Stimulated activated CD4-positive, alpha-beta T cell treated with anti-CD3 and anti-CD28 coated beads, Interleukin-15, amount 100 ng/mL, for 48 hours (primary cell): ENCODE data around the gene CDPF1.
A peak's percentile ranks its signal among the peaks of the same experiment; 100 is the strongest.

Experiments
- DNase-seq, 2 donors: peaks; one replicate each; pipeline ENCODE4 v3.0.0-alpha.2; 2020; ENCODE audit warnings: low read depth in 2 of 2

CDPF1 gene, protein sequence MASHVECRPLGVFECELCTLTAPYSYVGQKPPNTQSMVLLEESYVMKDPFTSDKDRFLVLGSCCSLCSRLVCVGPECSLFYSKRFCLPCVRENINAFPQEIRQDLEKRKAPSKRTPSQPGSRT

GRCh38 chr22:46250035-46250782, at the start of gene CDPF1:
Gene CDPF1, minus strand, starts transcription at chr22:46250293. Its CDS starts 2,009 bp downstream, at chr22:46248284.
- DNase-seq = peak; percentile 78 to 89

DNA sequence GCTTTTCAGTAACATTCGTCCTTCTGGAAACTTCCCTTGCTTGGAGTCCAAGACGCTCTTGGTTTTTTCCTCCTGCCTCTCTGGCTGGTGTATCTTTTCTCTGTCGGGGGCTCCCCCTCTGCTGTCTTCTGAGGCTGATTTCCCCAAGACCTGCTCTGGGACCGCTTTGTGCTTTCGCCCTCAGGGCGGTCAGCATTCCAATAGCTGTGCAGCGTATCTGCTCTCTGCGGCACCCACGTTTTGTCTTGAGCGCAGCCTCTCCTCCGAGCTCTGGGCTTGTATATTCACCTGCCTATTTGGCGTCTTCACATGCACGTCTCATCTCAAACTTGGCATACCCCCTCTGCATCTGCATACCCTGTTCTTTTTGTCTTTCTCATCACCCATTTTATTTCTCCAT, 49.0 kb upstream of the CDPF1 start:
- no peak for DNase-seq

DNA sequence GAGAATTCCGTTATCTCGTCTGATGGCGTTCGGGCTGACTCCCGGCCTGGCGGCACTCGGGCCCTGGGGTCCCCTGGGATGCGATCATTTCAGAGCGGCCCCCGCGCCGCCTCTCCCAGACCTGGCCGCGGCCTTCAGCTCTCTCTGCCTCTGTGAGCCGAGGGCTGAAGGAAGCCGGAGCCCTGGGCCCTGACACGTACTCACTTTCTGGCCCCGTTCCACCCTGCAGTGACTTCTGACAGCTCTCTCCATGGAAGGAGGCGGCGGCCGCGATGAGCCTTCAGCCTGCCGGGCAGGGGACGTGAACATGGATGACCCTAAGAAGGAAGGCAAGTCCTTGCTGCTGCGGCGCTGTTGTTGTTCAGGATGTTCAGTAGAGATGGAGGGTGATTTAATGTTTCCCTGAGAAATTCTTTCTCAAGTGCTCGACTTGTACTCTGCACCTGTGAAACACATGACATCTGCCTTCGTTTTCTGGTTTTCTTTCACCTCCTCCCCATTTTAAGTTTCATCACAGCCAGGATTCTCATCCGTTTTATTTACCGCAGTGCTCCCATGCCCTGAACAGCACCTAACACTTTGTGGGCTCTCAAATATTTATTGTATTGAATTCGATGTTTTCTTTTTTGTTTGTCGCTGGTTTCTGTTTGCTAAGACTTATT, 47.2 kb upstream of the CDPF1 start:
- DNase-seq = no peak

DNA sequence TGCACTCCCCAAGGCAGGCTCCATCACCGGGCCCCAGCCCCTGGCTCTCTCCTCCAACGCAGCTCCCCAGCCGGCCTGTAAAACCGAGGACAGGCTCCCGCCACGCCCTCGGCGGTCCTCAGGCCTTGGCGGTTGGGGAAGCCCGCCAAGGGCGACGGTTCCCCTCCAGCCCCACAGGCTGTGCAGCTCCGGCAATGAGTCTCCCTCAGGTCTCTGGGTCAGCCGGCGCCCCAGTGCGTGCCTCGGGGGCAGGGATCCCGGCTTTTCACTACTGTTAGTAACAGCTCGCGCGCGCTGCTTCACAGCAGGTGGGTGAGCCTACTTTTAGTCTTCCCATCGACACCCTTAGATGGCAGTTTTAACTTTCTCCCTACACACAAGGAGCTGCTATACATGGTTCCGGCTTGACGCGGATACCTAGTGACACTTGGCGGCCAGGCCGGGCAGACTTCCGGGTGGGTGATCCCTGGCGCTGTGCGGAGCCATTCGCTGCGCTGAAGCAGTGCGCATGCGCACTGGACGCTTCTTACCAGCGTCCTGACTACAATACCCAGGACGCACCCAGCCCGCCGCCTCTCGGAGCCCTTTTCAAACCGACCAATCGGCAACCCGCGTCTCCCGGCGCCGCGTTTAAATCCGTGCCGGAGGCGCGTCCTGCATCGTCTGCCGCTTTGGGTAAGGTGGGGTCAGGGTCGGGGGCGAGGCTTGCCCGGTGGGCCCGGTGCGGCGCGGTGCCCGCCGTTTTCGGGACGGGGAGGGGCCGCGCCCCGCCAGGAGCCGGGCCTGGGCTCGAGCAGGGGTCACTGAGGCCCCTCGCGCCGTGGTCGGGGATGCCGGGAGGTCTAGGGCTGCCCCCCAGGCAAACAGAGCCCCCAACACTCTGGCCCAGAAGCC, 46.4 kb upstream of the CDPF1 start, which contains the start of gene GTSE1:
Gene GTSE1 (plus strand): TSS at position 614 of the 894 bp plus-strand sequence. CDS start 531 bp downstream, outside the sequence.
- DNase-seq = peak; percentile 95 to 98

DNA sequence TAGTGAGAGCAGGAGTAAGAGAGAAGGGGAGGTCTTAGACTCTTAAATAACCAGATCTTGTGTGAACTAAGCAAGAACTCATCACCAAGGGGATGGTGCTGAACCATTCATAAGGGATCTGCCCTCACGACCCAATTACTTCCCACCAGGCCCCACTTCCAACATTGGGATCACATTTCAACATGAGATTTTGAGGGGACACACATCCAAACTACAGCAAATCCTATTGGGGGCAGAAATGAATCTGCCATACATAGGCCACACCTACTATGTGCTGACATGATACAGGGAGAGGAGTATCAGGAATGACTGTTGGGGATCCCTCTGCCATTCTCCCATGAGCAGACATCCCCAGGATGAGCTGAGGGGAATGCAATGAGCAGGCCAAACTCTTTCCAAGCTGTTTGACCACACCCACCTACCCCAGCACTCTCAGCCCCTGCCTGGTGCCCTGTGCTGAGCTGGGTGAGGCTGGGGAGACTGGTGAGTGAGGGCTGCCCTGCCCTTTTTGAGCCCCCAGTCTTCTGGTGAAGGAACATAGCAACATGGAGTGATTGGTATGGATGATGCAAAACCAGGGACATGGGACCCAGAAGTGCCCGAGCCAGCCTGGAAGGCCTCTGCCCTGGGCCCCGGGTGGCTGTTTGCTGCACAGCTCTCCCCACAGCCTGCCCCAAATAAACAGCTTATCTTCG, 45.3 kb upstream of the CDPF1 start:
- no peak for DNase-seq

DNA sequence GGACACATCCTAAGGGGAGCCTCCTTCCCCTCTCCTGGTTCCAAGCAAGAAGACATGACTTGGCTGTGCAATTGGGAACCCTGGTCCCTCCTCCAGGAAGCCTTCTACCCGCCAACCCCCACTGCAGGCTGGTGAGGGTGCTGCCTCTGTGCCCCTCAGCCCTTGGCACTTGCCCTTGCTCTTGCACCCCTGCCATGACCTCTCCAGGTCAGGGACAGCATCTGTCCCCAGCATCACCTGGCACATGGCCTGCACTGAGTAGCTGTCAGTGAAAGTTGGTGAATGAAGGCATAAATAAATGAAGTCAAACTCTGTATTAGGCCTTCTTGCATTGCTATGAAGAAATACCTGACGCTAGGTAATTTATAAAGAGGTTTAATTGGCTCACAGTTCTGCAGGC, 44.7 kb upstream of the CDPF1 start:
- DNase-seq = no peak

DNA sequence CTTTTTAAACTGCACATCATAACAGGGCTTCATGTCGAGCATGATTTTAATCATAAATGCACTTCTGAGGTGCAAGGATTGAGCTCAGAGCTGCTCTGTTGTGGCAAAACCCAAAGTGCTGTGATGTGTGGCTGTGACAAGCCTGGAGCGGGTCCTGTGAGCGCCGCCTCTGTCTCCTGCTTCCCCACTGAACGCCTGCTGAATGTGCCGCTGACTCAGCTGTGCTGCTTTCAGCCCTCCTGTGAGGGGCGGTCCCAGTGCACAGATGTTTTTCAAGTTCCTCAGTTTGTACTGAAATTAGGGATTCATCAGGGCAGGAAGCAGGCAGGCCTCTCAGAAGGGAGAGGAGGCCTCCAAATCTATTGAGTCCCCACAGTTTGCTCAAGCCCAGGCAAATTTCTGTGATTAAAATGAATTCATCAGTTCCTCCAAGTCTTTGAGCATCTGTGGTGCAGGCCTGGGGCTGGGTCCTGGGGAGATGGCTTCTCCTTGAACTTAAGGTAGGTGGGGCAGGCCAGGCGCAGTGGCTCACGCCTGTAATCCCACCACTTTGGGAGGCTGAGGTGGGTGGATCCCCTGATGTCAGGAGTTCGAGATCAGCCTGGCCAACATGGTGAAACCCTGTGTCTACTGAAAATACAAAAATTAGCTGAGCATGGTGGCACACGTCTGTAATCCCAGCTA, 43.6 kb upstream of the CDPF1 start:
- DNase-seq = no peak

- DNase-seq = no peak
Observed at GRCh38 chr22:46292732-46293131, 42.6 kb upstream of the CDPF1 start.

DNA sequence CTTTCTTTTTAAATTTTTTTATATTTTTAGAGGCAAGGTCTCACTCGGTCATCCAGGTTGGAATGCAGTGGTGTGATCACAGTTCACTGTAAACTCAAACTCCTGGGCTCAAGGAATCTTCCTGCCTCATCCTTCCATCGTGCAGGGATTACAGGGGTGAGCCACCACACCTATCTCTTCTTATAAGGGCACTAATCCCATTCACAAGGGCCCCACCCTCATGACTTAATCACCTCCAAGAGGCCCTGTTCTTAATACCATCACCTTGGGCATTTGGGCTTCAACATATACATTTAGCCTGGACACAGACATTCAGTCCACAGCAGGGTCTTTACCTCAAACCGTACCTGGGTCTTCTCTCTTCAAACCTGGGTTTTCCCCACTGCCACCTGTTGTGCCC, 42.1 kb upstream of the CDPF1 start:
- no peak for DNase-seq

GRCh38 chr22:46290843-46291785, 41.0 kb upstream of the CDPF1 start:
- no peak for DNase-seq

GRCh38 chr22:46290121-46290842, 40.2 kb upstream of the CDPF1 start:
- DNase-seq = no peak

- DNase-seq = no peak
Observed at GRCh38 chr22:46289244-46289891, 39.3 kb upstream of the CDPF1 start.

DNA sequence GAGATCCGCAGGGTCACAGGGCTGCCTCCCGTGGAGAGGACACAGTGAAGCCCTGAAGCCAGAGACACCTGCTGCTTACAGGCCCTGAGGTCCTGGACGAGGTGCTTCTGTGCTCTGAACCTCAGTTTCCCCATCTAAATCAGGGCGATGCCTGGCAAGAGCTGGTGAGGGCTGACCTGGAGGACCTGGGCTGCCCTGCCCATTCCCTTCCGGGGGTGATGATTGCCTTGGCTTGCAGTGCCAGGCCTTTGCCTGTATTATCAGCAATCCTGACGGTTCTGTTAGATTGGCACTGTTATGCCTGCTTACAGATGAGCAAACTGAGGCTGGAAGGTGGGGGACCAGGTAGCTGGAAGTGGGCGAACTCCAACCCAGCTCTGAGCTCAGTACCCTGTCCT, 38.8 kb upstream of the CDPF1 start:
- no peak for DNase-seq

DNA sequence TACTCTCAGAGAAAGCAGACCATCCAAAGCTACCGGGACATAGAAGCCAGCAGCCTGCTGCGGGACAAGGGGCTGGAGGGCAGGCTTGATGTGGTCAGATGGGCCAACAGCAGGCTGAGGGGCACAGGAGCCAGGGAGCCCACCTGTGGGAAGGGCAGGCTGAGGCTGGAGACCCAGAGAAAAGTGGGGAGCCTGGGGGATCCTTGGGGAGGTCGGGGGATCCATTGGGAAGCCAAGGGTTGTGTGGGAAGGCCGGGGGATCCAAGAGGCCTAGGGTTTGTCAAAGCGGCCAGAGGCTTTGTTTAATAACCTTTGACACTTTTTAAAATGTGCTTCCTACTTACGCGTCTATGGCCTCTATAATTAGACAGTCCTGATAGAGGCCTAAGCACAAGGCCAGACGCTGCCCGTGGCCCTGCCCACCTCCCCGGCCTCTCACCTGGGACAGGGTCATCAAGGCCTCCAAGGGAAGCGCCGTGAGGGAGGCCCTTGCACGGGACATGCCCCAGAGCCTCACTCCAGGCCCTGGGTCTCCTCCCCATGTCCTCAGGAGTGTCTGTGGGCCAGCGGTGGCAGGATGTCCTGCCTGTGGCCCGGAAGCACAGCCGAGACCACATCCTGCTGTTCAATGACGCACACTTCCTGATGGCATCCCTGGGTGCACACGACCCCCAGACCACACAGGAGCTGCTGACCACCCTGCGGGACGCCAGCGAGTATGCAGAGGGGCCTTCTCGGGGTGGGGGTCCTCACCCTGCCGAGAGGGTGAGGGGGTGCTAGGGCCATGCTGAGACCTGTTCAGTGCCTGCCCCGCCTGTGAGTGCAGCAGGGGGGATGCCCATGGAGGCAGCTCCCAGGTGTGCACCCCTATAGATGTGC, 38.0 kb upstream of the CDPF1 start:
- DNase-seq = no peak

GRCh38 chr22:46286941-46287872, 37.1 kb upstream of the CDPF1 start:
- no peak for DNase-seq

DNA sequence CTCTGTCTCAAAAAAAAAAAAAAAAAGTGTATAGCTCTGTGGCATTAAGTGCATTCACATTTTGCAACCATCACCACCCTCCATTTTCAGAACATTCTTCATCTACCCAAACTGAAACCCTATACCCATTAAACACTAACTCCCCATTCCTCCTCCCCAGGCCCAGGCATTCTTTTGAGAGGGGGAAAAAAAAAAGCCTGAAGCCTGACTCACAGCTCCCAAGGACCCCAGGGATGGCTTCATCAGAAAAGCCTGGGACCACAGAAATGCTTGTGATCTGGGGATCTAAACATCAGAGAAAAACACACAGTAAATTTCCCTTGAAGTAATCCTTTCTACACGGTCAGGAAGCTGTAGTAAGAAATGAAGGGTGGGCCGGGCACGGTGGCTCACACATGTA, 35.9 kb upstream of the CDPF1 start:
- no peak for DNase-seq
